Vagina (tissue), 2 donors: ENCODE data around the gene RNU5D-1. TPM values are rescaled to one million over a fixed set of nuclear protein-coding genes. Genes with fewer than 3 reads are reported as not detected.
"Not testable (repeated sequence)": the region's sequence is repeated elsewhere in the genome, so short reads cannot be mapped to it uniquely, and the experiment has no call there.

ENCODE experiments used
- DNase-seq, 2 donors: peaks; one replicate each; pipeline ENCODE4 v3.0.0-alpha.2; 2017; ENCODE audit errors: extremely low spot score in 2 of 2
- H3K27ac ChIP-seq: fragments of 200-600 bp; sonication (generic); one replicate; pipeline ENCODE4 v1.5.1; 2019
- H3K27me3 ChIP-seq: fragments of 200-600 bp; sonication (generic); one replicate; pipeline ENCODE4 v1.5.1; 2019
- H3K36me3 ChIP-seq, 2 donors: fragments of 200-600 bp; sonication (generic); one replicate each; pipeline ENCODE4 v1.5.1; 2017 to 2019
- H3K4me1 ChIP-seq: fragments of 200-600 bp; sonication (generic); one replicate; pipeline ENCODE4 v1.5.1; 2019
- H3K4me3 ChIP-seq, 2 donors: fragments of 200-600 bp; sonication (generic); 1 replicate in 1 of 2; 2 replicates in 1 of 2; pipeline ENCODE4 v1.5.1; 2016 to 2019
- H3K9me3 ChIP-seq: fragments of 200-600 bp; sonication (generic); one replicate; pipeline ENCODE4 v1.5.1; 2019
- CTCF ChIP-seq, 3 experiments: fragments of 450-650 bp in 2 of 3; fragments of 200-600 bp in 1 of 3; sonication (generic) in 1 of 3; IDR thresholded peaks; one replicate each; pipeline ENCODE4 v1.5.1; 2017 to 2019; ENCODE audit warnings: antibody characterized with exemption in 3 of 3, mild to moderate bottlenecking in 2 of 3, moderate library complexity in 2 of 3
- POLR2A ChIP-seq, 2 donors: fragments of 450-650 bp; IDR thresholded peaks; one replicate each; pipeline ENCODE4 v1.6.1; 2017; ENCODE audit warnings: antibody characterized with exemption in 2 of 2, mild to moderate bottlenecking in 2 of 2, moderate library complexity in 2 of 2
- POLR2AphosphoS5 ChIP-seq, 2 donors: sonication (generic); formaldehyde crosslinking; IDR thresholded peaks; one replicate each; pipeline ENCODE4 v1.9.0; 2017; ENCODE audit warnings: antibody characterized with exemption in 2 of 2, mild to moderate bottlenecking in 2 of 2, low read depth in 1 of 2; ENCODE audit not compliant: insufficient read depth in 1 of 2
- intact Hi-C: fragments of 100-400 bp; cut with DNase I; formaldehyde crosslinking; loops from one replicate; pipeline ENCODE4 v1.15.1; 2023
- total RNA-seq: library from RNA; depleted of rRNA; stranded (reverse); fragments of >200 nt; gene quantifications from one replicate; pipeline ENCODE4 v1.2.3, GENCODE V29; 2016

RNU5D-1 gene
- total RNA-seq, 1 donor from 2014 or later, result not detected

GRCh38 chr1:44701141-44701573 lies 29.8 kb downstream of the RNU5D-1 start:
- intact Hi-C loops, result no loop called here

DNA sequence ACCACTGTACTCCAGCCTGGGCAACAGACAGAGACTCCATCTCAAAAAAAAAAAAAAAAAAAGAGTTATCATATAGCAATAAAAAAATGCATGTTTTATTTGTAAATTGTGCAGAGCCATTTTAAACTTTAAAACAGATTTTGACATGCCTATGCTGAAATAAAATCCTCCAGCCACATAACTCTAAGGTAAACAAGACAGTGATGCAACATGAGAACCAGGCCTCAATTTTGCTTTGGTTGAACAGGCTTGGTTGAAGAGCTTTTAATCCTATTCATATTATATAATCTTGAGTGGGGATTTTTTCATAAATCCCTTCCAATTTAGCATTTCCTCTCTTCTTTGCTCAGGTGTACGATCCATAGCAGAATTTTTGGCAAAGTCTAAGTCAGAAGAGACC lies 30.4 kb downstream of the RNU5D-1 start:
- intact Hi-C loops, result no loop called here
- no peaks in the 10 kb centered on the region for H3K36me3 ChIP-seq
- H3K4me1 ChIP-seq, result no peaks in the 10 kb centered on the region
- TF ChIP-seq POLR2A (IDR thresholded peaks at IDR 0.05) (no peak), CTCF (IDR thresholded peaks at IDR 0.05) (no peak), POLR2AphosphoS5 (IDR thresholded peaks at IDR 0.05; ENCODE audit: insufficient read depth in 1 of 2, low read depth in 1 of 2) (no peak)
- no peaks in the 10 kb centered on the region for H3K27me3 ChIP-seq
- no peak overlapping the region for H3K4me3 ChIP-seq
- H3K27ac ChIP-seq, result no peak overlapping the region
- H3K9me3 ChIP-seq, result no peaks in the 10 kb centered on the region
- no peak for DNase-seq

More at GRCh38 chr1:44701141-44701573, 29.8 kb downstream of the RNU5D-1 start:
- Histone ChIP-seq H3K27me3 (no peaks in the 10 kb centered on the region), H3K9me3 (no peaks in the 10 kb centered on the region), H3K27ac (no peak overlapping the region), H3K4me3 (no peak overlapping the region), H3K4me1 (no peaks in the 10 kb centered on the region), H3K36me3 (no peaks in the 10 kb centered on the region)
- TF ChIP-seq POLR2A (IDR thresholded peaks at IDR 0.05), result no peak
- TF ChIP-seq CTCF (IDR thresholded peaks at IDR 0.05), result no peak
- no peak for TF ChIP-seq POLR2AphosphoS5 (IDR thresholded peaks at IDR 0.05; ENCODE audit: insufficient read depth in 1 of 2, low read depth in 1 of 2)
- no peak for DNase-seq

DNA sequence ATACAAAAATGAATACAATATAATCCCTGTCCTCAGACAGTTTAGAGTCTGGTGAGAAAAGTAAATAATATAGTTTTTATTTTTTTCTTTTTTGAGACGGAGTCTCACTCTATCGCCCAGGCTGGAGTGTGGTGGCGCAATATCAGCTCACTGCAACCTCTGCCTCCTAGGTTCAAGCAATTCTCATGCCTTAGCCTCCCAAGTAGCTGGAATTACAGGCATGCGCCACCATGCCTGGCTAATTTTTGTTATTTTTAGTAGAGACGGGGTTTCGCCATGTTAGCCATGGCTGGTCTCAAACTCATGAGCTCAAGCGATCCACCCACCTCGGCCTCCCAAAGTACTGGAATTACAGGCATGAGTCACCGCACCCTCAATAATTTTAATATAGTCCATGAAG lies 31.6 kb downstream of the RNU5D-1 start:
- not testable (repeated sequence) for DNase-seq, H3K36me3 ChIP-seq

GRCh38 chr1:44698138-44698537 lies 32.8 kb downstream of the RNU5D-1 start:
- no peaks in the 10 kb centered on the region for H3K4me1 ChIP-seq
- DNase-seq, result no peak
- H3K36me3 ChIP-seq, result no peaks in the 10 kb centered on the region
- H3K27me3 ChIP-seq, result no peaks in the 10 kb centered on the region
- no peak overlapping the region for H3K4me3 ChIP-seq
- TF ChIP-seq POLR2AphosphoS5 (IDR thresholded peaks at IDR 0.05; ENCODE audit: insufficient read depth in 1 of 2, low read depth in 1 of 2) (no peak), POLR2A (IDR thresholded peaks at IDR 0.05) (no peak), CTCF (IDR thresholded peaks at IDR 0.05) (no peak)
- no peaks in the 10 kb centered on the region for H3K9me3 ChIP-seq
- intact Hi-C loops, result no loop called here
- H3K27ac ChIP-seq, result no peak overlapping the region

More for the DNA sequence above, 31.6 kb downstream of the RNU5D-1 start:
- H3K4me1 ChIP-seq, H3K9me3 ChIP-seq, H3K27me3 ChIP-seq, intact Hi-C loops, H3K27ac ChIP-seq, H3K4me3 ChIP-seq: not testable (repeated sequence)

GRCh38 chr1:44696789-44697345 lies 34.1 kb downstream of the RNU5D-1 start:
- H3K27me3 ChIP-seq, result no peaks in the 10 kb centered on the region
- no peaks in the 10 kb centered on the region for H3K4me1 ChIP-seq
- H3K9me3 ChIP-seq, result no peaks in the 10 kb centered on the region
- intact Hi-C loops, result no loop called here
- no peak overlapping the region for H3K4me3 ChIP-seq
- no peaks in the 10 kb centered on the region for H3K36me3 ChIP-seq
- DNase-seq, result no peak
- no peak overlapping the region for H3K27ac ChIP-seq
- TF ChIP-seq POLR2AphosphoS5 (IDR thresholded peaks at IDR 0.05; ENCODE audit: insufficient read depth in 1 of 2, low read depth in 1 of 2) (no peak), CTCF (IDR thresholded peaks at IDR 0.05) (no peak), POLR2A (IDR thresholded peaks at IDR 0.05) (no peak)
